GM19397 (cell line): ENCODE data around the gene GMPR2.
A peak's percentile ranks its signal among the peaks of the same experiment; 100 is the strongest.
"Not testable (repeated sequence)": the region's sequence is repeated elsewhere in the genome, so short reads cannot be mapped to it uniquely, and the experiment has no call there.

Source experiments
- ATAC-seq: cut with Tn5 transposase; IDR thresholded peaks from one replicate; pipeline ENCODE4 v1.9.1; 2021; ENCODE audit warnings: mild to moderate bottlenecking, moderate library complexity; ENCODE audit not compliant: unreplicated experiment

Gene GMPR2

GRCh38 chr14:24198814-24199524 lies 33.8 kb upstream of the GMPR2 start:
- no peak for ATAC-seq

- ATAC-seq: not testable (repeated sequence)
Measured at GRCh38 chr14:24202538-24202937, 30.2 kb upstream of the GMPR2 start.

GRCh38 chr14:24203249-24203886 lies 29.4 kb upstream of the GMPR2 start:
- ATAC-seq: not testable (repeated sequence)

GRCh38 chr14:24204163-24205146 lies 28.3 kb upstream of the GMPR2 start:
- no peak for ATAC-seq

- ATAC-seq: no peak
Measured at GRCh38 chr14:24206260-24207103, 26.2 kb upstream of the GMPR2 start.

- ATAC-seq: no peak
Measured at GRCh38 chr14:24207104-24207551, 25.6 kb upstream of the GMPR2 start.

GRCh38 chr14:24207625-24208024 lies 25.1 kb upstream of the GMPR2 start:
- no peak for ATAC-seq

GRCh38 chr14:24211311-24211710 lies 21.4 kb upstream of the GMPR2 start:
- ATAC-seq: no peak

- ATAC-seq: peak; percentile 77
Measured at GRCh38 chr14:24212924-24213865, 19.5 kb upstream of the GMPR2 start, which contains the start of gene CHMP4A. CHMP4A (minus strand) TSS chr14:24213488; CDS start chr14:24213439, 49 bp downstream.

GRCh38 chr14:24213866-24214662 lies 18.7 kb upstream of the GMPR2 start:
- no peak for ATAC-seq

- ATAC-seq: peak; percentile 69
Measured at GRCh38 chr14:24215495-24216344, 17.0 kb upstream of the GMPR2 start, which contains the start of gene MDP1. MDP1 (minus strand) TSS chr14:24216066; CDS start chr14:24215955, 111 bp downstream.

- ATAC-seq: no peak
Measured at GRCh38 chr14:24216345-24216699, 16.4 kb upstream of the GMPR2 start.

GRCh38 chr14:24216876-24217275 lies 15.9 kb upstream of the GMPR2 start:
- not testable (repeated sequence) for ATAC-seq

GRCh38 chr14:24219080-24219479 lies 13.6 kb upstream of the GMPR2 start:
- no peak for ATAC-seq

GRCh38 chr14:24219521-24219920 lies 13.2 kb upstream of the GMPR2 start:
- no peak for ATAC-seq

GRCh38 chr14:24222987-24223386 lies 9.7 kb upstream of the GMPR2 start:
- ATAC-seq: not testable (repeated sequence)

GRCh38 chr14:24224618-24225071 lies 8.1 kb upstream of the GMPR2 start:
- ATAC-seq: no peak
